ENCODE measurements around the gene CUZD1. TPM values are rescaled to one million over a fixed set of nuclear protein-coding genes. Genes with fewer than 3 reads are reported as not detected.

The CUZD1 gene
- total RNA-seq, 1 experiment from 2014 or later, result 3.5 TPM

GRCh38 chr10:122876467-122876855, 30.8 kb upstream of the CUZD1 start:
- Mint-ChIP-seq H3K4me1 (peaks cover 74% of the 10 kb centered on the region), H3K27ac (peak overlapping the region; percentile 98), H3K9me3 (peaks cover 6% of the 10 kb centered on the region), H3K27me3 (ENCODE audit: low read depth) (peaks cover 33% of the 10 kb centered on the region), H3K36me3 (peaks cover 22% of the 10 kb centered on the region), H3K4me3 (peak overlapping the region; percentile 77)
- ChIA-PET CTCF (no interaction called here), POLR2A (no interaction called here)
- TF ChIP-seq, protein P1, sequence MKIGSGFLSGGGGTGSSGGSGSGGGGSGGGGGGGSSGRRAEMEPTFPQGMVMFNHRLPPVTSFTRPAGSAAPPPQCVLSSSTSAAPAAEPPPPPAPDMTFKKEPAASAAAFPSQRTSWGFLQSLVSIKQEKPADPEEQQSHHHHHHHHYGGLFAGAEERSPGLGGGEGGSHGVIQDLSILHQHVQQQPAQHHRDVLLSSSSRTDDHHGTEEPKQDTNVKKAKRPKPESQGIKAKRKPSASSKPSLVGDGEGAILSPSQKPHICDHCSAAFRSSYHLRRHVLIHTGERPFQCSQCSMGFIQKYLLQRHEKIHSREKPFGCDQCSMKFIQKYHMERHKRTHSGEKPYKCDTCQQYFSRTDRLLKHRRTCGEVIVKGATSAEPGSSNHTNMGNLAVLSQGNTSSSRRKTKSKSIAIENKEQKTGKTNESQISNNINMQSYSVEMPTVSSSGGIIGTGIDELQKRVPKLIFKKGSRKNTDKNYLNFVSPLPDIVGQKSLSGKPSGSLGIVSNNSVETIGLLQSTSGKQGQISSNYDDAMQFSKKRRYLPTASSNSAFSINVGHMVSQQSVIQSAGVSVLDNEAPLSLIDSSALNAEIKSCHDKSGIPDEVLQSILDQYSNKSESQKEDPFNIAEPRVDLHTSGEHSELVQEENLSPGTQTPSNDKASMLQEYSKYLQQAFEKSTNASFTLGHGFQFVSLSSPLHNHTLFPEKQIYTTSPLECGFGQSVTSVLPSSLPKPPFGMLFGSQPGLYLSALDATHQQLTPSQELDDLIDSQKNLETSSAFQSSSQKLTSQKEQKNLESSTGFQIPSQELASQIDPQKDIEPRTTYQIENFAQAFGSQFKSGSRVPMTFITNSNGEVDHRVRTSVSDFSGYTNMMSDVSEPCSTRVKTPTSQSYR (CRISPR knock-in tag; IDR thresholded peaks at IDR 0.05), result no peak
- TF ChIP-seq NR1H2 (CRISPR knock-in tag; IDR thresholded peaks at IDR 0.05) (no peak), ETV6 (CRISPR knock-in tag; IDR thresholded peaks at IDR 0.05) (no peak), ELF4 (CRISPR knock-in tag; IDR thresholded peaks at IDR 0.05; ENCODE audit: low read depth) (no peak), NR3C1 (CRISPR knock-in tag; conservative IDR thresholded peaks at IDR 0.05; ENCODE audit: low read depth) (no peak), NR2C2 (CRISPR knock-in tag; IDR thresholded peaks at IDR 0.05) (no peak), AFF4 (CRISPR knock-in tag; IDR thresholded peaks at IDR 0.05; ENCODE audit: borderline replicate concordance) (no peak), FOXK1 (CRISPR knock-in tag; IDR thresholded peaks at IDR 0.05) (no peak), GTF2I (CRISPR knock-in tag; conservative IDR thresholded peaks at IDR 0.05) (no peak), IRF2 (CRISPR knock-in tag; IDR thresholded peaks at IDR 0.05; ENCODE audit: borderline replicate concordance, low read depth) (no peak), ERG (CRISPR knock-in tag; IDR thresholded peaks at IDR 0.05) (no peak), ZNF671 (CRISPR knock-in tag; IDR thresholded peaks at IDR 0.05) (no peak), SOX15 (CRISPR knock-in tag; IDR thresholded peaks at IDR 0.05) (no peak), ZNF138 (CRISPR knock-in tag; conservative IDR thresholded peaks at IDR 0.05) (no peak), FOXP1 (CRISPR knock-in tag; IDR thresholded peaks at IDR 0.05; ENCODE audit: borderline replicate concordance) (no peak)
- TF ChIP-seq, protein P2, sequence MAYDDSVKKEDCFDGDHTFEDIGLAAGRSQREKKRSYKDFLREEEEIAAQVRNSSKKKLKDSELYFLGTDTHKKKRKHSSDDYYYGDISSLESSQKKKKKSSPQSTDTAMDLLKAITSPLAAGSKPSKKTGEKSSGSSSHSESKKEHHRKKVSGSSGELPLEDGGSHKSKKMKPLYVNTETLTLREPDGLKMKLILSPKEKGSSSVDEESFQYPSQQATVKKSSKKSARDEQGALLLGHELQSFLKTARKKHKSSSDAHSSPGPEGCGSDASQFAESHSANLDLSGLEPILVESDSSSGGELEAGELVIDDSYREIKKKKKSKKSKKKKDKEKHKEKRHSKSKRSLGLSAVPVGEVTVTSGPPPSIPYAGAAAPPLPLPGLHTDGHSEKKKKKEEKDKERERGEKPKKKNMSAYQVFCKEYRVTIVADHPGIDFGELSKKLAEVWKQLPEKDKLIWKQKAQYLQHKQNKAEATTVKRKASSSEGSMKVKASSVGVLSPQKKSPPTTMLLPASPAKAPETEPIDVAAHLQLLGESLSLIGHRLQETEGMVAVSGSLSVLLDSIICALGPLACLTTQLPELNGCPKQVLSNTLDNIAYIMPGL (CRISPR knock-in tag; IDR thresholded peaks at IDR 0.05), result no peak
- TF ChIP-seq, protein P3, sequence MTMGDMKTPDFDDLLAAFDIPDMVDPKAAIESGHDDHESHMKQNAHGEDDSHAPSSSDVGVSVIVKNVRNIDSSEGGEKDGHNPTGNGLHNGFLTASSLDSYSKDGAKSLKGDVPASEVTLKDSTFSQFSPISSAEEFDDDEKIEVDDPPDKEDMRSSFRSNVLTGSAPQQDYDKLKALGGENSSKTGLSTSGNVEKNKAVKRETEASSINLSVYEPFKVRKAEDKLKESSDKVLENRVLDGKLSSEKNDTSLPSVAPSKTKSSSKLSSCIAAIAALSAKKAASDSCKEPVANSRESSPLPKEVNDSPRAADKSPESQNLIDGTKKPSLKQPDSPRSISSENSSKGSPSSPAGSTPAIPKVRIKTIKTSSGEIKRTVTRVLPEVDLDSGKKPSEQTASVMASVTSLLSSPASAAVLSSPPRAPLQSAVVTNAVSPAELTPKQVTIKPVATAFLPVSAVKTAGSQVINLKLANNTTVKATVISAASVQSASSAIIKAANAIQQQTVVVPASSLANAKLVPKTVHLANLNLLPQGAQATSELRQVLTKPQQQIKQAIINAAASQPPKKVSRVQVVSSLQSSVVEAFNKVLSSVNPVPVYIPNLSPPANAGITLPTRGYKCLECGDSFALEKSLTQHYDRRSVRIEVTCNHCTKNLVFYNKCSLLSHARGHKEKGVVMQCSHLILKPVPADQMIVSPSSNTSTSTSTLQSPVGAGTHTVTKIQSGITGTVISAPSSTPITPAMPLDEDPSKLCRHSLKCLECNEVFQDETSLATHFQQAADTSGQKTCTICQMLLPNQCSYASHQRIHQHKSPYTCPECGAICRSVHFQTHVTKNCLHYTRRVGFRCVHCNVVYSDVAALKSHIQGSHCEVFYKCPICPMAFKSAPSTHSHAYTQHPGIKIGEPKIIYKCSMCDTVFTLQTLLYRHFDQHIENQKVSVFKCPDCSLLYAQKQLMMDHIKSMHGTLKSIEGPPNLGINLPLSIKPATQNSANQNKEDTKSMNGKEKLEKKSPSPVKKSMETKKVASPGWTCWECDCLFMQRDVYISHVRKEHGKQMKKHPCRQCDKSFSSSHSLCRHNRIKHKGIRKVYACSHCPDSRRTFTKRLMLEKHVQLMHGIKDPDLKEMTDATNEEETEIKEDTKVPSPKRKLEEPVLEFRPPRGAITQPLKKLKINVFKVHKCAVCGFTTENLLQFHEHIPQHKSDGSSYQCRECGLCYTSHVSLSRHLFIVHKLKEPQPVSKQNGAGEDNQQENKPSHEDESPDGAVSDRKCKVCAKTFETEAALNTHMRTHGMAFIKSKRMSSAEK (CRISPR knock-in tag; IDR thresholded peaks at IDR 0.05; ENCODE audit: borderline replicate concordance), result no peak
- TF ChIP-seq, protein P4, sequence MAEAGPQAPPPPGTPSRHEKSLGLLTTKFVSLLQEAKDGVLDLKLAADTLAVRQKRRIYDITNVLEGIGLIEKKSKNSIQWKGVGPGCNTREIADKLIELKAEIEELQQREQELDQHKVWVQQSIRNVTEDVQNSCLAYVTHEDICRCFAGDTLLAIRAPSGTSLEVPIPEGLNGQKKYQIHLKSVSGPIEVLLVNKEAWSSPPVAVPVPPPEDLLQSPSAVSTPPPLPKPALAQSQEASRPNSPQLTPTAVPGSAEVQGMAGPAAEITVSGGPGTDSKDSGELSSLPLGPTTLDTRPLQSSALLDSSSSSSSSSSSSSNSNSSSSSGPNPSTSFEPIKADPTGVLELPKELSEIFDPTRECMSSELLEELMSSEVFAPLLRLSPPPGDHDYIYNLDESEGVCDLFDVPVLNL (CRISPR knock-in tag; IDR thresholded peaks at IDR 0.05; ENCODE audit: borderline replicate concordance, low read depth), result no peak
- TF ChIP-seq, protein P5, sequence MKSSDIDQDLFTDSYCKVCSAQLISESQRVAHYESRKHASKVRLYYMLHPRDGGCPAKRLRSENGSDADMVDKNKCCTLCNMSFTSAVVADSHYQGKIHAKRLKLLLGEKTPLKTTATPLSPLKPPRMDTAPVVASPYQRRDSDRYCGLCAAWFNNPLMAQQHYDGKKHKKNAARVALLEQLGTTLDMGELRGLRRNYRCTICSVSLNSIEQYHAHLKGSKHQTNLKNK (CRISPR knock-in tag; IDR thresholded peaks at IDR 0.05), result no peak
- TF ChIP-seq, protein P6, sequence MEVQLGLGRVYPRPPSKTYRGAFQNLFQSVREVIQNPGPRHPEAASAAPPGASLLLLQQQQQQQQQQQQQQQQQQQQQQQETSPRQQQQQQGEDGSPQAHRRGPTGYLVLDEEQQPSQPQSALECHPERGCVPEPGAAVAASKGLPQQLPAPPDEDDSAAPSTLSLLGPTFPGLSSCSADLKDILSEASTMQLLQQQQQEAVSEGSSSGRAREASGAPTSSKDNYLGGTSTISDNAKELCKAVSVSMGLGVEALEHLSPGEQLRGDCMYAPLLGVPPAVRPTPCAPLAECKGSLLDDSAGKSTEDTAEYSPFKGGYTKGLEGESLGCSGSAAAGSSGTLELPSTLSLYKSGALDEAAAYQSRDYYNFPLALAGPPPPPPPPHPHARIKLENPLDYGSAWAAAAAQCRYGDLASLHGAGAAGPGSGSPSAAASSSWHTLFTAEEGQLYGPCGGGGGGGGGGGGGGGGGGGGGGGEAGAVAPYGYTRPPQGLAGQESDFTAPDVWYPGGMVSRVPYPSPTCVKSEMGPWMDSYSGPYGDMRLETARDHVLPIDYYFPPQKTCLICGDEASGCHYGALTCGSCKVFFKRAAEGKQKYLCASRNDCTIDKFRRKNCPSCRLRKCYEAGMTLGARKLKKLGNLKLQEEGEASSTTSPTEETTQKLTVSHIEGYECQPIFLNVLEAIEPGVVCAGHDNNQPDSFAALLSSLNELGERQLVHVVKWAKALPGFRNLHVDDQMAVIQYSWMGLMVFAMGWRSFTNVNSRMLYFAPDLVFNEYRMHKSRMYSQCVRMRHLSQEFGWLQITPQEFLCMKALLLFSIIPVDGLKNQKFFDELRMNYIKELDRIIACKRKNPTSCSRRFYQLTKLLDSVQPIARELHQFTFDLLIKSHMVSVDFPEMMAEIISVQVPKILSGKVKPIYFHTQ (CRISPR knock-in tag; IDR thresholded peaks at IDR 0.05), result no peak
- ATAC-seq (no peak), DNase-seq (ENCODE audit: low spot score) (no peak)

All from WTC11 (cell line).